Esophagus muscularis mucosa (tissue), 4 donors: ENCODE measurements around the gene TMEM258. TPM values are rescaled to one million over a fixed set of nuclear protein-coding genes. Genes with fewer than 3 reads are reported as not detected.

Experiments
- DNase-seq: peaks from one replicate; pipeline ENCODE4 v3.0.0-alpha.2; 2017; ENCODE audit errors: extremely low spot score
- H3K27ac ChIP-seq, 4 donors: fragments of 200-600 bp; sonication (generic); replicated peaks in 1 of 4; 1 replicate in 3 of 4; 2 replicates in 1 of 4; pipeline ENCODE4 v1.5.1; 2016 to 2019; ENCODE audit warnings: mild to moderate bottlenecking in 1 of 4
- H3K27me3 ChIP-seq, 4 donors: fragments of 200-600 bp; sonication (generic); one replicate each; pipeline versions ENCODE4 v1.5.1 to v1.6.0; 2016 to 2019
- H3K36me3 ChIP-seq, 4 donors: fragments of 200-600 bp; sonication (generic); one replicate each; pipeline ENCODE4 v1.5.1; 2016 to 2019
- H3K4me1 ChIP-seq, 4 donors: fragments of 200-600 bp; sonication (generic); one replicate each; pipeline ENCODE4 v1.5.1; 2016 to 2019
- H3K4me3 ChIP-seq, 4 donors: fragments of 200-600 bp; sonication (generic); 1 replicate in 2 of 4; 2 replicates in 2 of 4; pipeline ENCODE4 v1.5.1; 2016 to 2019; ENCODE audit warnings: mild to moderate bottlenecking in 4 of 4, moderate library complexity in 1 of 4
- H3K9me3 ChIP-seq, 4 donors: fragments of 200-600 bp; sonication (generic); 1 replicate in 3 of 4; 2 replicates in 1 of 4; pipeline ENCODE4 v1.5.1; 2016 to 2019
- EP300 ChIP-seq: sonication (generic); formaldehyde crosslinking; IDR thresholded peaks from one replicate; pipeline ENCODE4 v1.6.1; 2017; ENCODE audit warnings: antibody characterized with exemption
- POLR2A ChIP-seq: fragments of 450-650 bp; IDR thresholded peaks from one replicate; pipeline ENCODE4 v1.6.1; 2017; ENCODE audit warnings: antibody characterized with exemption, moderate library complexity, mild to moderate bottlenecking, low read depth
- POLR2AphosphoS5 ChIP-seq, 2 donors: sonication (generic); formaldehyde crosslinking; IDR thresholded peaks; one replicate each; pipeline ENCODE4 v1.6.1; 2017; ENCODE audit warnings: antibody characterized with exemption in 2 of 2
- WGBS: methylation state at CpG from one replicate; pipeline ENCODE4 v1.1.5; 2018; 5-methylcytosine and 5-hydroxymethylcytosine counted together
- intact Hi-C: fragments of 100-400 bp; cut with DNase I; formaldehyde crosslinking; loops from one replicate; pipeline ENCODE4 v1.15.1; 2023
- total RNA-seq, 4 donors: library from RNA; depleted of rRNA; stranded (reverse); fragments of >200 nt; gene quantifications; one replicate each; pipeline versions ENCODE4 v1.1.0 to v1.2.1, GENCODE V29; 2016
- TF ChIP-seq, protein P1 (sequence below), 3 experiments: fragments of 200-600 bp in 2 of 3; fragments of 450-650 bp in 1 of 3; sonication (generic) in 2 of 3; IDR thresholded peaks; one replicate each; pipeline ENCODE4 v1.5.1; 2017 to 2019; ENCODE audit warnings: antibody characterized with exemption in 3 of 3, mild to moderate bottlenecking in 2 of 3, moderate library complexity in 1 of 3

The TMEM258 gene
- total RNA-seq, 4 donors from 2014 or later = 34.5 to 48.2 (median 43.8) TPM

DNA sequence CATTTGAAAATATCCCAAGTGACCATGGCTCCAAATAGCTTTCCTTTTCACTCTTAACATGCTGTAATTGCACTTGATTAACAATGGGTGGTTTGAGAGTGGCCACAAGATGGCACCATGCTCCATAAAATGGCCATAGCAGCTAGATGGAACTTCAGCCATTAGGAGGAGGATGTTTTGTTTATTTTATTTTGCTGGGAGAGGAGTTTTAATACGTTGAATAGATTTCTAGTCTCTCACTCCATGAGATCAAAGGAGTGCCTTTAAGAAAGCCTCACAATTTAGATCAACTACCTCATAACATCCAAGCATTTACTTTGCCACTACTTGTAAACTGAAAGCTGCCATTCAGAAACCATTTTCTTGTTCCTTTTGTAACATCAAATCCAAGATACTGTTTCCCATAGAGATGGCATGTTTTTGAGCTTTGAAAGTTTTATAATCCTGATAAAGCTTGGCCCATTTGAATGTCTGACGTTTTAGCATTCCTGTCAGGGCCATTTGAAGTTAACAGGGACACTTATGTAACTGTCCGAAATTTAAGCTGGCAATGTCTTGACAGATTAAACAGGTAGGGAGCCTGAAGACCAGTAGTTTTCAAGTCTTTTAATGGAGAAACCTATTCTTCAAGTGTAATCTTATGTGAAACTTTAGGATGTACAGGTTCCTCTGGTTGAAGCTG is 5.0 kb upstream of the TMEM258 start:
- Histone ChIP-seq H3K9me3 (no peaks in the 10 kb centered on the region), H3K4me1 (peaks cover 12 to 26% (median 24%) of the 10 kb centered on the region in 4 donors), H3K27me3 (no peaks in the 10 kb centered on the region), H3K36me3 (peaks cover 0 to 21% (median 15%) of the 10 kb centered on the region in 4 donors), H3K27ac (peak overlapping the region; percentile 48 to 74 (median 68)), H3K4me3 (peak overlapping the region in 1 of 4 donors; percentile 19)
- WGBS = 31% methylated on average over 3 of the region's 3 CpGs
- TF ChIP-seq, protein P1, sequence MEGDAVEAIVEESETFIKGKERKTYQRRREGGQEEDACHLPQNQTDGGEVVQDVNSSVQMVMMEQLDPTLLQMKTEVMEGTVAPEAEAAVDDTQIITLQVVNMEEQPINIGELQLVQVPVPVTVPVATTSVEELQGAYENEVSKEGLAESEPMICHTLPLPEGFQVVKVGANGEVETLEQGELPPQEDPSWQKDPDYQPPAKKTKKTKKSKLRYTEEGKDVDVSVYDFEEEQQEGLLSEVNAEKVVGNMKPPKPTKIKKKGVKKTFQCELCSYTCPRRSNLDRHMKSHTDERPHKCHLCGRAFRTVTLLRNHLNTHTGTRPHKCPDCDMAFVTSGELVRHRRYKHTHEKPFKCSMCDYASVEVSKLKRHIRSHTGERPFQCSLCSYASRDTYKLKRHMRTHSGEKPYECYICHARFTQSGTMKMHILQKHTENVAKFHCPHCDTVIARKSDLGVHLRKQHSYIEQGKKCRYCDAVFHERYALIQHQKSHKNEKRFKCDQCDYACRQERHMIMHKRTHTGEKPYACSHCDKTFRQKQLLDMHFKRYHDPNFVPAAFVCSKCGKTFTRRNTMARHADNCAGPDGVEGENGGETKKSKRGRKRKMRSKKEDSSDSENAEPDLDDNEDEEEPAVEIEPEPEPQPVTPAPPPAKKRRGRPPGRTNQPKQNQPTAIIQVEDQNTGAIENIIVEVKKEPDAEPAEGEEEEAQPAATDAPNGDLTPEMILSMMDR (IDR thresholded peaks at IDR 0.05) = peak; percentile 82 to 95 (median 85)
- TF ChIP-seq EP300 (no peak), POLR2AphosphoS5 (IDR thresholded peaks at IDR 0.05) (peak in 1 of 2 donors; percentile 36)
- intact Hi-C loops = loop anchor here (2.0 to 10.0 kb wide), 4 partner anchors 75 to 310 kb away; no protein-coding TSS in a partner anchor
- no peak for DNase-seq

DNA sequence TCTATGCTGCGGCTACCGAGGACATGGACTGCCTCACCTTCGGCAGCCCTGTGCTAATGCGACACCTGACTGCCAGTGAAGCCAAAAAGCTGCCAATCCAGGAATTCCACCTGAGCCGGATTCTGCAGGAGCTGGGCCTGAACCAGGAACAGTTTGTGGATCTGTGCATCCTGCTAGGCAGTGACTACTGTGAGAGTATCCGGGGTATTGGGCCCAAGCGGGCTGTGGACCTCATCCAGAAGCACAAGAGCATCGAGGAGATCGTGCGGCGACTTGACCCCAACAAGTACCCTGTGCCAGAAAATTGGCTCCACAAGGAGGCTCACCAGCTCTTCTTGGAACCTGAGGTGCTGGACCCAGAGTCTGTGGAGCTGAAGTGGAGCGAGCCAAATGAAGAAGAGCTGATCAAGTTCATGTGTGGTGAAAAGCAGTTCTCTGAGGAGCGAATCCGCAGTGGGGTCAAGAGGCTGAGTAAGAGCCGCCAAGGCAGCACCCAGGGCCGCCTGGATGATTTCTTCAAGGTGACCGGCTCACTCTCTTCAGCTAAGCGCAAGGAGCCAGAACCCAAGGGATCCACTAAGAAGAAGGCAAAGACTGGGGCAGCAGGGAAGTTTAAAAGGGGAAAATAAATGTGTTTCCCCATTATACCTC is 3.6 kb upstream of the TMEM258 start:
- peaks cover 20 to 38% (median 34%) of the 10 kb centered on the region in 4 donors for H3K4me1 ChIP-seq
- WGBS = 94% methylated on average over 17 of the region's 18 CpGs
- DNase-seq = no peak
- H3K36me3 ChIP-seq = peaks cover 0 to 11% (median 10%) of the 10 kb centered on the region in 4 donors
- TF ChIP-seq, protein P1 (IDR thresholded peaks at IDR 0.05) = no peak
- TF ChIP-seq POLR2A = no peak
- no peak for TF ChIP-seq EP300
- no peak for TF ChIP-seq POLR2AphosphoS5 (IDR thresholded peaks at IDR 0.05)
- intact Hi-C loops = loop anchor here (2.0 to 10.0 kb wide), 4 partner anchors 76 to 311 kb away; no protein-coding TSS in a partner anchor
- no peaks in the 10 kb centered on the region for H3K9me3 ChIP-seq
- no peaks in the 10 kb centered on the region for H3K27me3 ChIP-seq
- H3K27ac ChIP-seq = no peak overlapping the region
- H3K4me3 ChIP-seq = no peak overlapping the region

DNA sequence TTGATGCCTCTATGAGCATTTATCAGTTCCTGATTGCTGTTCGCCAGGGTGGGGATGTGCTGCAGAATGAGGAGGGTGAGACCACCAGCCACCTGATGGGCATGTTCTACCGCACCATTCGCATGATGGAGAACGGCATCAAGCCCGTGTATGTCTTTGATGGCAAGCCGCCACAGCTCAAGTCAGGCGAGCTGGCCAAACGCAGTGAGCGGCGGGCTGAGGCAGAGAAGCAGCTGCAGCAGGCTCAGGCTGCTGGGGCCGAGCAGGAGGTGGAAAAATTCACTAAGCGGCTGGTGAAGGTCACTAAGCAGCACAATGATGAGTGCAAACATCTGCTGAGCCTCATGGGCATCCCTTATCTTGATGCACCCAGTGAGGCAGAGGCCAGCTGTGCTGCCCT is 3.1 kb upstream of the TMEM258 start:
- intact Hi-C loops = loop anchor here (5.0 to 10.0 kb wide), 3 partner anchors 77 to 312 kb away; no protein-coding TSS in a partner anchor
- DNase-seq = no peak
- no peak for TF ChIP-seq POLR2A
- no peak for TF ChIP-seq POLR2AphosphoS5 (IDR thresholded peaks at IDR 0.05)
- no peak for TF ChIP-seq EP300
- TF ChIP-seq, protein P1 (IDR thresholded peaks at IDR 0.05) = no peak

DNA sequence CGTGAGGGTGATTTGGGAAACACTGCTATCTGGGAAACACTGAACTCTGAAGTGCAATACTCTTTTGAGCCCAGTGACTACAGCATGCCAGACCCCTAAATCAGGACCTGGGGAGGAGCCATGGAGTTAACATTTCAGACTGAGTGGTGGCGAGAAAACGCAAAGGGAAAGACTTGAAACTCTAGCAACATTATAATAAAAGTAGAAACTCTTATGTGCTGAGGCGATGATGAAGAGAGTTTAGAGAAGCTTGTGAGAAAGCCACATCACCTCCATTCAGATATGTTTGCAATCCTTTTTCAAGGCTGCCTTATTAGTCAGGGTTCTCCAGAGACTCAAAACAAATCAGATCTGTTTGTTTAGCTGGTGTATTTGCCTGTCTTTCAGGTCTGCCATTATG is 2.2 kb upstream of the TMEM258 start:
- Histone ChIP-seq H3K4me1 (peaks cover 25 to 51% (median 37%) of the 10 kb centered on the region in 4 donors), H3K27me3 (no peaks in the 10 kb centered on the region), H3K4me3 (no peak overlapping the region), H3K36me3 (peaks cover 4 to 22% (median 18%) of the 10 kb centered on the region in 4 donors), H3K27ac (no peak overlapping the region), H3K9me3 (no peaks in the 10 kb centered on the region)
- TF ChIP-seq POLR2AphosphoS5 (IDR thresholded peaks at IDR 0.05) = no peak
- TF ChIP-seq, protein P1 (IDR thresholded peaks at IDR 0.05) = no peak
- TF ChIP-seq POLR2A = no peak
- TF ChIP-seq EP300 = no peak
- 92% methylated on average over 4 of the region's 4 CpGs for WGBS
- intact Hi-C loops = loop anchor here (10.0 kb wide), 1 partner anchor 290 kb away; no protein-coding TSS in a partner anchor
- DNase-seq = no peak

More for the DNA sequence above, 3.1 kb upstream of the TMEM258 start:
- H3K36me3 ChIP-seq = peaks cover 0 to 13% (median 10%) of the 10 kb centered on the region in 4 donors
- no peaks in the 10 kb centered on the region for H3K9me3 ChIP-seq
- H3K27ac ChIP-seq = no peak overlapping the region
- H3K4me3 ChIP-seq = no peak overlapping the region
- H3K4me1 ChIP-seq = peaks cover 25 to 43% (median 37%) of the 10 kb centered on the region in 4 donors
- no peaks in the 10 kb centered on the region for H3K27me3 ChIP-seq
- WGBS = 78% methylated on average over 11 of the region's 12 CpGs
